ENCODE measurements around the gene PRICKLE1. TPM values are rescaled to one million over a fixed set of nuclear protein-coding genes. Genes with fewer than 3 reads are reported as not detected.

The PRICKLE1 gene
- total RNA-seq, 4 donors from 2014 or later, result 0.19 to 8.0 (median 2.7) TPM

DNA sequence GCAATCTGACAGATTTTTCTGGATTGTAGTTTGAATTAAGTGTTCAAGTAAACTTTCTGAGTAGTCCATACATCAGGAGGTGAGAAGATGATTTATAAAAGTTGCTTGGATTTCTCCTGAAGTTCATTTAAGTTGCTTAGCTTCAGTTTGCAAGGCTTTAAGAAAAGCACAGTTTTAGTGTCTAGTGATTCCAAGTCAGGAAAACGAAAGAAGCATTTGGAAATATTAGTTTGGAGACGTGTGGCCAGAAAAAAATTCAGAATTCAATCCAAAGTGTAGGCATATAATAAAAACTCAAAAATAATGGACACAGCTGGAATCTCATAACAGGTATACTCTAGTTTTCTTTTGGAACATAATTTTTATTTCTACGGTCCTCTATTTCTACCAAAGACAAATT, 25.5 kb upstream of the PRICKLE1 start:
- no peak overlapping the region for H3K4me3 ChIP-seq
- intact Hi-C loops (cut with DNase I), result no loop called here
- H3K9me3 ChIP-seq, result peaks cover 0 to 23% (median 17%) of the 10 kb centered on the region in 3 donors
- TF ChIP-seq, protein P1, sequence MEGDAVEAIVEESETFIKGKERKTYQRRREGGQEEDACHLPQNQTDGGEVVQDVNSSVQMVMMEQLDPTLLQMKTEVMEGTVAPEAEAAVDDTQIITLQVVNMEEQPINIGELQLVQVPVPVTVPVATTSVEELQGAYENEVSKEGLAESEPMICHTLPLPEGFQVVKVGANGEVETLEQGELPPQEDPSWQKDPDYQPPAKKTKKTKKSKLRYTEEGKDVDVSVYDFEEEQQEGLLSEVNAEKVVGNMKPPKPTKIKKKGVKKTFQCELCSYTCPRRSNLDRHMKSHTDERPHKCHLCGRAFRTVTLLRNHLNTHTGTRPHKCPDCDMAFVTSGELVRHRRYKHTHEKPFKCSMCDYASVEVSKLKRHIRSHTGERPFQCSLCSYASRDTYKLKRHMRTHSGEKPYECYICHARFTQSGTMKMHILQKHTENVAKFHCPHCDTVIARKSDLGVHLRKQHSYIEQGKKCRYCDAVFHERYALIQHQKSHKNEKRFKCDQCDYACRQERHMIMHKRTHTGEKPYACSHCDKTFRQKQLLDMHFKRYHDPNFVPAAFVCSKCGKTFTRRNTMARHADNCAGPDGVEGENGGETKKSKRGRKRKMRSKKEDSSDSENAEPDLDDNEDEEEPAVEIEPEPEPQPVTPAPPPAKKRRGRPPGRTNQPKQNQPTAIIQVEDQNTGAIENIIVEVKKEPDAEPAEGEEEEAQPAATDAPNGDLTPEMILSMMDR (IDR thresholded peaks at IDR 0.05), result no peak
- H3K36me3 ChIP-seq, result no peaks in the 10 kb centered on the region
- WGBS, 2 donors, result 74 to 83% methylated on average over 3 of the region's 3 CpGs
- no peaks in the 10 kb centered on the region for H3K27me3 ChIP-seq
- no peak overlapping the region for H3K27ac ChIP-seq
- DNase-seq, result no peak
- H3K4me1 ChIP-seq, result no peaks in the 10 kb centered on the region

- intact Hi-C loops (cut with DNase I), result no loop called here
- H3K36me3 ChIP-seq, result no peaks in the 10 kb centered on the region
- DNase-seq, result no peak
- H3K27ac ChIP-seq, result no peak overlapping the region
- H3K4me3 ChIP-seq, result no peak overlapping the region
- H3K9me3 ChIP-seq, result peaks cover 0 to 5% (median 0%) of the 10 kb centered on the region in 3 donors
- no peaks in the 10 kb centered on the region for H3K4me1 ChIP-seq
- TF ChIP-seq POLR2A (IDR thresholded peaks at IDR 0.05), result no peak
- TF ChIP-seq, protein P1 (IDR thresholded peaks at IDR 0.05), result no peak
- no peaks in the 10 kb centered on the region for H3K27me3 ChIP-seq
These were observed 22.7 kb upstream of the PRICKLE1 start for GRCh38 chr12:42612231-42612613.

GRCh38 chr12:42611571-42612230, 22.2 kb upstream of the PRICKLE1 start:
- Histone ChIP-seq H3K27me3 (no peaks in the 10 kb centered on the region), H3K4me1 (no peaks in the 10 kb centered on the region), H3K9me3 (no peaks in the 10 kb centered on the region), H3K27ac (no peak overlapping the region), H3K36me3 (no peaks in the 10 kb centered on the region), H3K4me3 (no peak overlapping the region)
- WGBS, 2 donors, result 59 to 63% methylated on average over 4 of the region's 4 CpGs
- intact Hi-C loops (cut with DNase I), result no loop called here
- DNase-seq, result no peak
- no peak for TF ChIP-seq POLR2A (IDR thresholded peaks at IDR 0.05)
- TF ChIP-seq, protein P1 (IDR thresholded peaks at IDR 0.05), result no peak

GRCh38 chr12:42609605-42610004, 20.1 kb upstream of the PRICKLE1 start:
- Histone ChIP-seq H3K9me3 (no peaks in the 10 kb centered on the region), H3K4me1 (no peaks in the 10 kb centered on the region), H3K4me3 (no peak overlapping the region), H3K36me3 (no peaks in the 10 kb centered on the region), H3K27ac (no peak overlapping the region), H3K27me3 (no peaks in the 10 kb centered on the region)
- intact Hi-C loops (cut with DNase I), result no loop called here
- TF ChIP-seq, protein P1 (IDR thresholded peaks at IDR 0.05), result no peak
- no peak for TF ChIP-seq POLR2A (IDR thresholded peaks at IDR 0.05)
- 81 to 82% methylated on average over 7 to 8 of the region's 8 CpGs for WGBS, 2 donors
- DNase-seq, result no peak

DNA sequence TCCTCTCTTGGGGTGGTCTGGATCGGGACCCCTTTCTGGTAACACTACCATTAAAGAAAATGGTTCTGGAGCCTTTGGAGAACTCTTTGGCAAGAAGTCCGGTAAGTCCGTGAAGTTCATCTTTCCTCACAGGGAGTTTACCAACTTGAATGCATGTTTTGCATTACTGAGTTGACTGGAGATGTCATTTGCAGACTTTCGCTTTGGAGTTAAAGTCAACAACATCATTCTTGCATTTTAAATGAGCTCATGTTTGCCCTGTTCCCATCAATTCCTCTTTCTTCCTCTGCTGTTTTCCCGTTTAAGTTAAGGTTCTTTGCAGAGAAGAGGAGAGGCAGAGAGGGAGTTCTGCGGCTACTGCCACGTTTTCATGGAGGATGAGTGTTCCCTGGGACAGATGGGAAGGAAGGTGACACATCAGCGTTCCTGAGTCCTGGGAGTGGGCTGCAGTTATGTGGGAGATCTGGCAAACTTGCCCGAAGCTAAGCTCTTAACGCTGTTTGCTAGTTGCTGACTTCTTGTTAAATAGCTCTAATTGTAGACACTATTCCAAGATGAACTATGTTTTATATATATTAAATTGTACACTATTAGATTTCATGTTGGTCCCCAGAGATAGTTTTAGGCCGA, 18.8 kb upstream of the PRICKLE1 start:
- Histone ChIP-seq H3K27me3 (no peaks in the 10 kb centered on the region), H3K27ac (no peak overlapping the region), H3K9me3 (no peaks in the 10 kb centered on the region), H3K4me3 (no peak overlapping the region), H3K4me1 (no peaks in the 10 kb centered on the region), H3K36me3 (no peaks in the 10 kb centered on the region)
- intact Hi-C loops (cut with DNase I), result no loop called here
- TF ChIP-seq, protein P1 (IDR thresholded peaks at IDR 0.05), result no peak
- TF ChIP-seq POLR2A (IDR thresholded peaks at IDR 0.05), result no peak
- DNase-seq, result no peak
- WGBS, 2 donors, result 65 to 74% methylated on average over 11 of the region's 11 CpGs
